HL-60 (cell line): ENCODE results near the gene FADS6.

Experiments used
- DNase-seq, 2 experiments: peaks; one replicate each; pipeline ENCODE4 v3.0.0-alpha.2; 2010 to 2020; ENCODE audit warnings: low read depth in 1 of 2, low spot score in 1 of 2
- H3K27ac ChIP-seq: fragments of 250-450 bp; sonication (Bioruptor Pico); replicated peaks from 2 replicates; pipeline ENCODE4 v1.5.1; 2020; ENCODE audit warnings: mild to moderate bottlenecking, moderate library complexity
- H3K27me3 ChIP-seq: fragments of 250-450 bp; sonication (Bioruptor Pico); 2 replicates; pipeline ENCODE4 v1.5.1; 2021; ENCODE audit warnings: mild to moderate bottlenecking, moderate library complexity; ENCODE audit not compliant: insufficient read depth, poor library complexity, severe bottlenecking
- H3K4me3 ChIP-seq: replicated peaks from 2 replicates; pipeline ENCODE4 v1.5.1; 2011; ENCODE audit warnings: mild to moderate bottlenecking, control low read depth, low read length; ENCODE audit not compliant: insufficient read depth
- GABPA ChIP-seq: IDR thresholded peaks from 2 replicates; pipeline ENCODE4 v1.6.1; 2012; ENCODE audit warnings: low read depth
- POLR2AphosphoS5 ChIP-seq: IDR thresholded peaks from 2 replicates; pipeline ENCODE4 v1.6.1; 2012; ENCODE audit warnings: low read depth
- SPI1 ChIP-seq: IDR thresholded peaks from 2 replicates; pipeline ENCODE4 v1.6.1; 2012; ENCODE audit warnings: low read depth, mild to moderate bottlenecking, borderline replicate concordance
- TF ChIP-seq, protein P1 (sequence below): IDR thresholded peaks from one replicate; pipeline ENCODE4 v1.5.1; 2011; ENCODE audit warnings: low read length, control low read depth, inconsistent platforms; ENCODE audit not compliant: insufficient read depth
- TF ChIP-seq, protein P2 (sequence below): IDR thresholded peaks from 2 replicates; pipeline ENCODE4 v1.6.1; 2012; ENCODE audit warnings: low read depth; ENCODE audit not compliant: insufficient replicate concordance

FADS6 gene

DNA sequence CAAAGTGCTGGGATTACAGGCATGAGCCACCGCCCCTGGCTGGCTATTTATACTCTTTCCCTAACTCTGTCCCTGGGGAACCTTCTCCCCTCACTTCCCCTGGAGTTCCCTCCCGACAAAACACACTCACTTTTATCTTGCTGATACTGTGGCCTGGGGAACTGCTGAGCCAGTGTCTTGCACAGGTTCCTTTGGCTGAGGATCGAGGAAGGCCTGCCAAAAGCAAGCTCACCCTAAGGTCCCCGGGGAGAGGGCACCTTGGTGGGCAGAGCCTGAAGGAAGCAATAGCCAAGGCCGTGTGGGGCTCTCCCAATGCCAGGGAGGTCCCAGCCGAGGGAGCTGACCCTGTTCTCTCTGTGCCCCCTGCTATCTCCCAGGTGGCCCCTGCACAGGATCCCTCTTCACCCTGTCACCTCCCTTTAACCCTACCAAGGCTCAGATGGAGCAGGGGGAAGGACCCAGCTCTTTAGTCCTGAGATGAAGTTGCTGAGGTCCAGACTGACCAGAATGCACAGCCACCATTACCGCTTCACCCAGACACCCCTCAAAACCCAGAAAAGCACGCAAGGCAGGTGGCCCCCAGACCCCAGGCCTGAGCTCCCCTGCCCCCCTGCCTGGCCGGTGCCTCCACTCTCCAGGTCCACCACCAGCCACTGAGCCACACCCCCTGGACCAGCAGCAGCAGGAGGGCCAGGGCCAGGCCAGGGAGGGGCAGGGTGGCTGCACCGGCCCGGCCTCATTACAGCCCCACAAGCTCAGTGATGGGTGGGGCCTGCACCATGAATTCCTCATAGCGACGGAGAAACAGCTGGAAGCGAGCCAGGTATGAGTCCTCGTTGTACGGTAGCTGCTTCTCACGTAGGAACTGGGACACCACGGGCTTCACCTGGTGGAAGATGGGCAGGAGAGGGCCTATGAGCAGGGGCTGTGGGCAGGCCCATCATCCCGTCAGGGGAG is 15.6 kb downstream of the FADS6 start:
- H3K27ac ChIP-seq = no peak overlapping the region
- no peak for DNase-seq
- H3K27me3 ChIP-seq = no peaks in the 10 kb centered on the region
- no peak overlapping the region for H3K4me3 ChIP-seq
- TF ChIP-seq POLR2AphosphoS5 (no peak), GABPA (no peak), SPI1 (no peak)
- TF ChIP-seq, protein P1, sequence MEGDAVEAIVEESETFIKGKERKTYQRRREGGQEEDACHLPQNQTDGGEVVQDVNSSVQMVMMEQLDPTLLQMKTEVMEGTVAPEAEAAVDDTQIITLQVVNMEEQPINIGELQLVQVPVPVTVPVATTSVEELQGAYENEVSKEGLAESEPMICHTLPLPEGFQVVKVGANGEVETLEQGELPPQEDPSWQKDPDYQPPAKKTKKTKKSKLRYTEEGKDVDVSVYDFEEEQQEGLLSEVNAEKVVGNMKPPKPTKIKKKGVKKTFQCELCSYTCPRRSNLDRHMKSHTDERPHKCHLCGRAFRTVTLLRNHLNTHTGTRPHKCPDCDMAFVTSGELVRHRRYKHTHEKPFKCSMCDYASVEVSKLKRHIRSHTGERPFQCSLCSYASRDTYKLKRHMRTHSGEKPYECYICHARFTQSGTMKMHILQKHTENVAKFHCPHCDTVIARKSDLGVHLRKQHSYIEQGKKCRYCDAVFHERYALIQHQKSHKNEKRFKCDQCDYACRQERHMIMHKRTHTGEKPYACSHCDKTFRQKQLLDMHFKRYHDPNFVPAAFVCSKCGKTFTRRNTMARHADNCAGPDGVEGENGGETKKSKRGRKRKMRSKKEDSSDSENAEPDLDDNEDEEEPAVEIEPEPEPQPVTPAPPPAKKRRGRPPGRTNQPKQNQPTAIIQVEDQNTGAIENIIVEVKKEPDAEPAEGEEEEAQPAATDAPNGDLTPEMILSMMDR = no peak
- TF ChIP-seq, protein P2, sequence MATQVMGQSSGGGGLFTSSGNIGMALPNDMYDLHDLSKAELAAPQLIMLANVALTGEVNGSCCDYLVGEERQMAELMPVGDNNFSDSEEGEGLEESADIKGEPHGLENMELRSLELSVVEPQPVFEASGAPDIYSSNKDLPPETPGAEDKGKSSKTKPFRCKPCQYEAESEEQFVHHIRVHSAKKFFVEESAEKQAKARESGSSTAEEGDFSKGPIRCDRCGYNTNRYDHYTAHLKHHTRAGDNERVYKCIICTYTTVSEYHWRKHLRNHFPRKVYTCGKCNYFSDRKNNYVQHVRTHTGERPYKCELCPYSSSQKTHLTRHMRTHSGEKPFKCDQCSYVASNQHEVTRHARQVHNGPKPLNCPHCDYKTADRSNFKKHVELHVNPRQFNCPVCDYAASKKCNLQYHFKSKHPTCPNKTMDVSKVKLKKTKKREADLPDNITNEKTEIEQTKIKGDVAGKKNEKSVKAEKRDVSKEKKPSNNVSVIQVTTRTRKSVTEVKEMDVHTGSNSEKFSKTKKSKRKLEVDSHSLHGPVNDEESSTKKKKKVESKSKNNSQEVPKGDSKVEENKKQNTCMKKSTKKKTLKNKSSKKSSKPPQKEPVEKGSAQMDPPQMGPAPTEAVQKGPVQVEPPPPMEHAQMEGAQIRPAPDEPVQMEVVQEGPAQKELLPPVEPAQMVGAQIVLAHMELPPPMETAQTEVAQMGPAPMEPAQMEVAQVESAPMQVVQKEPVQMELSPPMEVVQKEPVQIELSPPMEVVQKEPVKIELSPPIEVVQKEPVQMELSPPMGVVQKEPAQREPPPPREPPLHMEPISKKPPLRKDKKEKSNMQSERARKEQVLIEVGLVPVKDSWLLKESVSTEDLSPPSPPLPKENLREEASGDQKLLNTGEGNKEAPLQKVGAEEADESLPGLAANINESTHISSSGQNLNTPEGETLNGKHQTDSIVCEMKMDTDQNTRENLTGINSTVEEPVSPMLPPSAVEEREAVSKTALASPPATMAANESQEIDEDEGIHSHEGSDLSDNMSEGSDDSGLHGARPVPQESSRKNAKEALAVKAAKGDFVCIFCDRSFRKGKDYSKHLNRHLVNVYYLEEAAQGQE = no peak

DNA sequence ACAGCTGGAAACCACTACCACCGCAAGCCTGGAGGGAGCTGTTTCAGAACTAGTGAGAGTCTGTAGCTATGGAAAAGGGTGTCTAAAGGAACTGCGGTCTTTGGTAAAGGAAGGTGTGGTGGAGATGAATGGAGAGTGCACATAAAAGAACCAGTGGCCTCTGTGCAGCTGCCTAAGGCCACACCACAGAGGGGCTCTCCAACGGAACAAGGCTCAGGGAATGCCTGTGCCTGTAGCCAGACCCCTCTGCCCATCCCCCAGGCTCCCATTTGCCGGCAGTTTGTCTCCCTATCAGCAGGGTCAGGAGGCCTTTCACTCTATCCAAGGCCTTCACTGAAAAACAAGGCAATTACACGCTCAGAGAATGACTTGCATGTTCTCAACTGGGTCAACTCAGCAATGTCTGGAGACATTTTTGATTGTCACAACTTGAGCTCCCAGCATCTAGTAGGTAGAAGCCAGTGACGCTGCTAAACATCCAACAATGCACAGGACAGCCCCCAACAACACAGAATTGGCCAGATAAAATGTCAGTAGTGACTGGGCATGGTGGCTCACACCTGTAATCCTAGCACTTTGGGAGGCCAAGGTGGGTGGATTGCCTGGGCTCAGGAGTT is 17.3 kb downstream of the FADS6 start:
- H3K27ac ChIP-seq = no peak overlapping the region
- H3K27me3 ChIP-seq = no peaks in the 10 kb centered on the region
- no peak for DNase-seq
- TF ChIP-seq, protein P2 = no peak
- TF ChIP-seq POLR2AphosphoS5 (no peak), GABPA (no peak), SPI1 (no peak)
- TF ChIP-seq, protein P1 = no peak
- H3K4me3 ChIP-seq = no peak overlapping the region

DNA sequence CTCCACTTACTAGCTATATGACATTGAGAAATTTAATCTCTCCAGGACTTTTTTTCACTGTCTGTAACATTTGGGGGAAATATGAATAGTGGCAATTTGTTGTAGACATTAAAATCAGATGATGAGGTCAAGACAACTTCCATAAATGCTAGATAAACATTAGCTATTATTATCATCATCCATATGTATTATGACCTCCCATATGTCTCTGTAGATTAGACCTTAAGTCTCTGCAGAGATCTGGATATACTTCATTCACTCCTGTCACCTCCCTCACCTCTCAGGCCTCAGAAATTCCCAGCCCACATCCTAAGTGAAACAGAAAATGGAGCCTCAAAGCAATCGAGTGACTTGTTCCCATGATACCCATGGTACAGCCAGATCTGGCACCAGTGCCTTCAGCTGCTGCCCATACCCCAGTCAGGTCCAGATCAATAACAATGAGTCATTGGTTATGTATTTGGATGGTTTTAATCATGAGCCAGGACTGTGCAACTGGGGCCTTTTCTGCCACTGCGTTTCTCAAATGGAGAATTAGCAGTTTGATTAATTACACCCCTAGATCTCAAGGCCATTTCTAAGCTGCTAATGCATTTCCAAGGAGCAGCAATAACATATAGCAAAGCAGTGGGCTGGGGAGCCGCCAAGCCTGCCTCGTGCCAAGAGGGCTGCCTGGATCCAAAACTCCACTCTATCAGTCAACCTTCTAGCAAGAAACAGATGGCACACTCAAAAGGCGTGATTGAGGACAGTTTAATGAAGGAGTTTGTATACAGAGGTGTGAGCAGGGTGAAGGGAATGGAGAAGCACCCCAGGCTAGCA is 18.1 kb downstream of the FADS6 start:
- no peak for DNase-seq
- TF ChIP-seq POLR2AphosphoS5 (no peak), GABPA (no peak), SPI1 (no peak)
- TF ChIP-seq, protein P2 = no peak
- TF ChIP-seq, protein P1 = no peak

More for the DNA sequence above, 18.1 kb downstream of the FADS6 start:
- H3K27me3 ChIP-seq = no peaks in the 10 kb centered on the region
- no peak overlapping the region for H3K4me3 ChIP-seq
- H3K27ac ChIP-seq = no peak overlapping the region
